ENCODE results near the gene OBI1.
A peak's percentile ranks its signal among the peaks of the same experiment; 100 is the strongest.

Gene OBI1

DNA sequence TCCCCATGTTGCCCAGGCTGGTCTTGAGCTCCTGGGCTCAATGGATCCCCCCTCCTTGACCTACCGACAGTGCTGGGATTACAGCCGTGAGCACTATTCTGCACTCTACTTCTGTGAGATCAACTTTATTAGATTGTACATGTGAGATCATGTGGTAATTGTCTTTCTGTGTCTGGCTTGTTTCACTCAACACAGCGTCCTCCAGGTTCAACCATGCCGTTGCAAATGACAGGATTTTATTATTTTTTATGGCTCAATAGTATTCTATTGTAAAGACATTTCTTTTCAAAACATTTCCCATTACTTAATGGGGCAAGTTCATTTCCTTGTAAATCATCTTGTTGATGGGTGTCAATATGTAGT lies 1.5 kb upstream of the OBI1 start:
- H3K4me3 ChIP-seq (ENCODE audit: control insufficient read depth, low read depth, low read length) = peak overlapping the region; percentile 95
- peak; percentile 33 for DNase-seq (ENCODE audit: low read depth)
- TF ChIP-seq, protein P1, sequence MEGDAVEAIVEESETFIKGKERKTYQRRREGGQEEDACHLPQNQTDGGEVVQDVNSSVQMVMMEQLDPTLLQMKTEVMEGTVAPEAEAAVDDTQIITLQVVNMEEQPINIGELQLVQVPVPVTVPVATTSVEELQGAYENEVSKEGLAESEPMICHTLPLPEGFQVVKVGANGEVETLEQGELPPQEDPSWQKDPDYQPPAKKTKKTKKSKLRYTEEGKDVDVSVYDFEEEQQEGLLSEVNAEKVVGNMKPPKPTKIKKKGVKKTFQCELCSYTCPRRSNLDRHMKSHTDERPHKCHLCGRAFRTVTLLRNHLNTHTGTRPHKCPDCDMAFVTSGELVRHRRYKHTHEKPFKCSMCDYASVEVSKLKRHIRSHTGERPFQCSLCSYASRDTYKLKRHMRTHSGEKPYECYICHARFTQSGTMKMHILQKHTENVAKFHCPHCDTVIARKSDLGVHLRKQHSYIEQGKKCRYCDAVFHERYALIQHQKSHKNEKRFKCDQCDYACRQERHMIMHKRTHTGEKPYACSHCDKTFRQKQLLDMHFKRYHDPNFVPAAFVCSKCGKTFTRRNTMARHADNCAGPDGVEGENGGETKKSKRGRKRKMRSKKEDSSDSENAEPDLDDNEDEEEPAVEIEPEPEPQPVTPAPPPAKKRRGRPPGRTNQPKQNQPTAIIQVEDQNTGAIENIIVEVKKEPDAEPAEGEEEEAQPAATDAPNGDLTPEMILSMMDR (conservative IDR thresholded peaks at IDR 0.05; ENCODE audit: control insufficient read depth, insufficient read depth, low read depth, low read length) = no peak

DNA sequence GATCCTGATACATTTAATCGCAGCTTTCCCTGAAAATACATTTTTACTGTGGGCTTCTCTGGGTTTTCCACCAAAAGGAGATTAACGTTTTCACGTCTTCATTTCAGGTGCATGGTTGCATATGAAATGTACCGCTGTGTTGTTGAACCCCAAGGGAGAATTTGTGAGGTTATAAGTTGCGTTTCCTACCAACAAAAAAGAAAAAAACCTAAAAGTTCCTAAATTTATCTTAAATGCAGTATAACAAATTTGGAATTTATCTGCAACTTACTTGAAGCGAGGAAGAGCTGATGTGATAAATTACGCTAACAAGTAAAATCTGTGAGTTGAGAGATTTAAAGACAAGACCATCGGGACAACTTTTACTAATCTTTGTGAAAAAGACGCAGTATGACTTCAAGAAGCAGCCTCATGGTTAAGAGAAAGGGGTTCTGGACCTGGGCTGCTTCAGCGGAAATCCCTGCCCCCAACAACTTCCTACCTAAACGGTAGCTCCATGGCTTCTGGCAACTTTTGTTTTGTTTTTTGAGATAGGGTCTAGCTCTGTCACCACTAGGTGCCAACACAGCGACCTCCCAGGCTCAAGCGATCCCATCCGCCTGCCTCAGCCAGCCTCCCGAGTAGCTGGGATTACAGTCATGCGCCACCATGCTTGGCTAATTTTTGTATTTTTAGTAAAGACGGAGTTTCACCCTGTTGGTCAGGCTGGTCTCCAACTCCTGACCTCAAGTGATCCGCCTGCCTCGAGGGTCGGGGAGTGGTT lies 958 bp upstream of the OBI1 start:
- peak; percentile 24 for DNase-seq (ENCODE audit: low read depth)

DNA sequence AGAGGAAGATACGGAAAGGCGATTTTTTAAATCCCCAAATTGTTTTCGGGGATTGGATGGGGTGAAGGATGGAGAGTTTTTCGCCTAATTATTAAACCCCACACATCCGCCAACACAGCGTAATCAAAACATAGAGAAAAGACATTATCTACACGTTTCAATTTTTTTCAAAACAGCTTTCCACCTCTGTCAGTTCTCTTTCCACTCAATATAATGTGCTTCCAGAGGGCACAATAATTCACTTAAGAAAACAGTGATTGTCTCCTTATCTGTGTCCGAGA lies 435 bp upstream of the OBI1 start:
- no peak for DNase-seq (ENCODE audit: low read depth)

More for the DNA sequence above, 958 bp upstream of the OBI1 start:
- peak overlapping the region; percentile 95 for H3K4me3 ChIP-seq (ENCODE audit: control insufficient read depth, low read depth, low read length)
- TF ChIP-seq, protein P1 (conservative IDR thresholded peaks at IDR 0.05; ENCODE audit: control insufficient read depth, insufficient read depth, low read depth, low read length) = no peak

DNA sequence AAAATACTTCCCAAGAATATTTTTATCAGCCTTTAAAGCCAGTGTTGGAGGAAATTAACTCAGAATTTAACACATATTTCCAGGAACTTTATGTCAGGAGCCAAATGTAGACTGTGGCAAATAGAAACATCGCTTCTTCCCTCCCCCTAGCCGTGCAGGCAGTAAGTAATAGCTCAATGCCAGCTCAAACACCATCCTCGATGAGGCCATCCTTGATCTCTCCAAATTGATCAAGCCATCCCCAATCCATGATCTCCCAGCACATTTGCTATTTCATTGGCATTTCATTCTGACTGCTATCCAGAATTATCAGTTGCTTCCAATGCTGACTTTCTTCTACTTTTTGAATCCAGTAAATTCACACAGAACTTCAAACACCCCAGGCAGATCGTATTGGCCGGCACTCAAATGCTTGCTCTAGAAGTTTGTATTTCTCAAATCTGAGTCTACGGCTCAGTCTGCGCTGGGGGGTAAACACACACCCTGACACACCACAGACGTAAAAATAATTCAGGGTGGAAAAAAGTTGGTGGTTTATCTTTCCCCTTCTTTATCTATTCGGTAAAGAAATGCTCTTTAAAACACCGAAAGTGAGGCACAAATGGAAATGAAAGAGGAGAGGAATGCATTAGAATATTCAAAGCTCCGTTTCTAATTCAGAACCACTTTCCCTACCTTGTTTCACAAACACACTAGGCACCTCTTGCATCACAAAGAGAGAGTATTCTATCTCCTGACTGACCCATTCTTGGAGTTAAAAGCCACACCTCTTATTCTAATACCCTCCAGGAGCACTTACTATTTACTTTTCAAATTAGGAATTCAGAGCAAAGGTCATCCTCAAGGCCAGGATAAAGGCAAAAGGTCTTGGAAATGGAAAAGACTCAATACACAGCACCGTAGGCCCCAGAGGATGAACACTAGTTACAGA lies 991 bp downstream of the OBI1 start:
- TF ChIP-seq, protein P1 (conservative IDR thresholded peaks at IDR 0.05; ENCODE audit: control insufficient read depth, insufficient read depth, low read depth, low read length) = no peak
- H3K4me3 ChIP-seq (ENCODE audit: control insufficient read depth, low read depth, low read length) = peak overlapping the region; percentile 95
- DNase-seq (ENCODE audit: low read depth) = peak; percentile 33

More for the DNA sequence above, 435 bp upstream of the OBI1 start:
- H3K4me3 ChIP-seq (ENCODE audit: control insufficient read depth, low read depth, low read length) = peak overlapping the region; percentile 95
- TF ChIP-seq, protein P1 (conservative IDR thresholded peaks at IDR 0.05; ENCODE audit: control insufficient read depth, insufficient read depth, low read depth, low read length) = no peak

DNA sequence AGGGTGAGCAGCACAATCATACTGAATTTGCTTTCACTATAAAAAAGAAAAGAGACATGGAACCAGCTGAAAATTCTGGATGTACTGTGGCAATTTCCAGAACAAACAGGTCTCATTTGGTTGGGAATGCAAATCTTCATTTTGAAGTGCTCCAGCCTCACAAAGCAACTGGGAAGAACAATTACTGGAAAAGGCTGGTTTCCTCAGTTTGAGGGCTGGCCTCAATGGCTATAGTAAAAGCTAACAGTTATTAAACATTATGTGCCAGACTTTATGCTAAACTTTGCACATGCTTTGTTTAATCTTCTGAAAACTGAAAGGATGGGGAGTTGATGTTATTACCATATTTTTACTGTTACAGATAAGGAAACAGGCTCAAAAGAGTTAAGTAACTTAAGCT lies 3.0 kb downstream of the OBI1 start:
- no peak overlapping the region for H3K4me3 ChIP-seq (ENCODE audit: control insufficient read depth, low read depth, low read length)
- no peak for DNase-seq (ENCODE audit: low read depth)
- TF ChIP-seq, protein P1 (conservative IDR thresholded peaks at IDR 0.05; ENCODE audit: control insufficient read depth, insufficient read depth, low read depth, low read length) = no peak

DNA sequence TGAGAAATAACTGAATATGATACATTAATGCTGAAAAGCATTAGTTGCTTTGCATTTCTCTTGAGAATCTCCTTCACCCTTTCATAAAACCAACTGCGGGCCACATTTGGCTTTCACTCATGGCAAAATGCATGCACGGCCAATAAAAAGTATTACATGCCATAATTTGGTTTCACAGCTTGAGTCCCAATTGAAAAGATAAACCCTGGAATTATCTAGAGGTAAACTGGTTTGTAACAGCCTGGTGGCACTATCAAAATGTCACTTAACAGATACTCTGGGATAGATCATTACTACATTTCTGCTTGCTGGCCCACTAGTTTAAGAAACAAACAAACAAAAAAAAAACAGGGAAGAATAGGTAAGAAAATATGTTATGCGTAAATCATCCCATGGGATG lies 3.9 kb downstream of the OBI1 start:
- DNase-seq (ENCODE audit: low read depth) = no peak
- TF ChIP-seq, protein P1 (conservative IDR thresholded peaks at IDR 0.05; ENCODE audit: control insufficient read depth, insufficient read depth, low read depth, low read length) = no peak
- no peak overlapping the region for H3K4me3 ChIP-seq (ENCODE audit: control insufficient read depth, low read depth, low read length)
